HEK293T (cell line): ENCODE results near the gene LCNL1.

ENCODE experiments used
- CTCF ChIA-PET: fragments of 350-600 bp; formaldehyde crosslinking; extraction: SDS; loops from one replicate; lab custom pipeline; 2021; ENCODE audit warnings: antibody characterized with exemption, inconsistent platforms; lab: Yijun Ruan, JAX
- POLR2A ChIA-PET: fragments of 350-600 bp; formaldehyde crosslinking; extraction: SDS; loops from one replicate; lab custom pipeline; 2020; ENCODE audit warnings: antibody characterized with exemption, inconsistent platforms; lab: Yijun Ruan, JAX
- DNase-seq: peaks from one replicate; pipeline ENCODE4 v3.0.0; 2012; ENCODE audit warnings: mixed read lengths; ENCODE audit errors: extremely low spot score
- ARNT ChIP-seq: fragments of 450-650 bp; IDR thresholded peaks from 2 replicates; pipeline ENCODE4 v1.6.1; 2017; ENCODE audit warnings: mild to moderate bottlenecking
- BHLHE40 ChIP-seq: fragments of 450-650 bp; IDR thresholded peaks from 2 replicates; pipeline ENCODE4 v1.6.1; 2016; ENCODE audit warnings: mild to moderate bottlenecking, moderate library complexity, borderline replicate concordance
- CTBP1 ChIP-seq: fragments of 450-650 bp; IDR thresholded peaks from 2 replicates; pipeline ENCODE4 v1.6.1; 2016; ENCODE audit warnings: borderline replicate concordance
- ELF4 ChIP-seq: fragments of 450-650 bp; IDR thresholded peaks from 2 replicates; pipeline ENCODE4 v1.6.1; 2017; ENCODE audit warnings: antibody characterized with exemption
- FOXA1 ChIP-seq: fragments of 450-650 bp; IDR thresholded peaks from 2 replicates; pipeline ENCODE4 v1.6.1; 2016; ENCODE audit warnings: mild to moderate bottlenecking
- FOXK2 ChIP-seq: fragments of 450-650 bp; IDR thresholded peaks from 2 replicates; pipeline ENCODE4 v1.6.1; 2016; ENCODE audit warnings: mild to moderate bottlenecking
- FOXM1 ChIP-seq: fragments of 450-650 bp; IDR thresholded peaks from 2 replicates; pipeline ENCODE4 v1.6.1; 2017; ENCODE audit warnings: mild to moderate bottlenecking, borderline replicate concordance
- HDGF ChIP-seq: fragments of 450-650 bp; IDR thresholded peaks from 2 replicates; pipeline ENCODE4 v1.6.1; 2017; ENCODE audit warnings: antibody characterized with exemption, borderline replicate concordance
- L3MBTL2 ChIP-seq: fragments of 450-650 bp; conservative IDR thresholded peaks from 2 replicates; pipeline ENCODE4 v1.6.1; 2016; ENCODE audit warnings: mild to moderate bottlenecking
- LEF1 ChIP-seq: fragments of 450-650 bp; IDR thresholded peaks from 2 replicates; pipeline ENCODE4 v1.6.1; 2017; ENCODE audit warnings: mild to moderate bottlenecking, borderline replicate concordance
- NFRKB ChIP-seq: fragments of 450-650 bp; IDR thresholded peaks from 2 replicates; pipeline ENCODE4 v1.6.1; 2016; ENCODE audit warnings: mild to moderate bottlenecking, moderate library complexity
- PKNOX1 ChIP-seq: fragments of 450-650 bp; IDR thresholded peaks from 2 replicates; pipeline ENCODE4 v1.6.1; 2016
- SP1 ChIP-seq: fragments of 450-650 bp; IDR thresholded peaks from 2 replicates; pipeline ENCODE4 v1.6.1; 2017
- SUZ12 ChIP-seq: fragments of 450-650 bp; IDR thresholded peaks from 2 replicates; pipeline ENCODE4 v1.6.1; 2016; ENCODE audit warnings: mild to moderate bottlenecking
- TARDBP ChIP-seq: fragments of 450-650 bp; IDR thresholded peaks from 2 replicates; pipeline ENCODE4 v1.6.1; 2016
- ZNF384 ChIP-seq: fragments of 450-650 bp; IDR thresholded peaks from 2 replicates; pipeline ENCODE4 v1.6.1; 2016

The LCNL1 gene

GRCh38 chr9:136988872-136989271 is 6.1 kb downstream of the LCNL1 start:
- ChIA-PET CTCF (interaction anchor here (0.6 to 0.7 kb wide), 3 partner anchors 35 to 146 kb away, joined by 3 to 7 read pairs (median 4); no protein-coding TSS in a partner anchor), POLR2A (no interaction called here)
- TF ChIP-seq FOXK2 = no peak
- TF ChIP-seq L3MBTL2 = no peak
- TF ChIP-seq SP1 = no peak
- TF ChIP-seq CTBP1 = no peak
- TF ChIP-seq TARDBP = no peak
- TF ChIP-seq HDGF = no peak
- no peak for TF ChIP-seq FOXA1
- TF ChIP-seq BHLHE40 = no peak
- TF ChIP-seq PKNOX1 = no peak
- no peak for TF ChIP-seq NFRKB
- TF ChIP-seq ZNF384 = no peak
- no peak for TF ChIP-seq ELF4
- no peak for TF ChIP-seq FOXM1
- no peak for TF ChIP-seq SUZ12
- no peak for TF ChIP-seq LEF1
- TF ChIP-seq ARNT = no peak
- DNase-seq = no peak

- TF ChIP-seq PKNOX1 (no peak), ZNF384 (no peak), FOXM1 (no peak), HDGF (no peak), FOXA1 (no peak)
- no peak for DNase-seq
- CTCF ChIA-PET = no interaction called here
- POLR2A ChIA-PET = interaction anchor here (1.5 kb wide), 1 partner anchor 96 kb away, joined by 5 read pairs; the partner anchor contains the start of gene MAN1B1
Observed at GRCh38 chr9:136990242-136990911, 7.6 kb downstream of the LCNL1 start.

GRCh38 chr9:136991993-136992818 is 9.4 kb downstream of the LCNL1 start, which contains the start of gene PAXX:
PAXX (plus strand) TSS chr9:136992422; CDS start chr9:136992444, 22 bp downstream.
- POLR2A ChIA-PET = interaction anchor here (0.6 to 2.0 kb wide), 24 partner anchors 9 to 95 kb away, joined by 3 to 23 read pairs (median 4); partner anchors contain the start of genes FBXW5, LCNL1, MAN1B1 and PTGDS

GRCh38 chr9:136992819-136993369 is 10.1 kb downstream of the LCNL1 start:
- POLR2A ChIA-PET = interaction anchor here (0.6 to 2.0 kb wide), 16 partner anchors 9 to 94 kb away, joined by 3 to 23 read pairs (median 4); partner anchors contain the start of genes LCNL1, MAN1B1 and PTGDS
- TF ChIP-seq LEF1 (no peak), L3MBTL2 (no peak; the same call in 1 of the 2 replicates), NFRKB (no peak), ARNT (no peak), FOXA1 (no peak)
- DNase-seq = no peak
- CTCF ChIA-PET = interaction anchor here (2.8 kb wide), 1 partner anchor 36 kb away, joined by 14 read pairs; the partner anchor contains the start of gene ABCA2

More at GRCh38 chr9:136991993-136992818, 9.4 kb downstream of the LCNL1 start, which contains the start of gene PAXX:
- CTCF ChIA-PET = interaction anchor here (2.8 kb wide), 1 partner anchor 37 kb away, joined by 14 read pairs; the partner anchor contains the start of gene ABCA2
- TF ChIP-seq LEF1 (peak; percentile 48; the same call in 1 of the 2 replicates), TARDBP (no peak), ZNF384 (no peak), SUZ12 (no peak), FOXA1 (no peak), L3MBTL2 (peak; percentile 92)
- peak; percentile 100 for DNase-seq

GRCh38 chr9:136994180-136994887 is 11.5 kb downstream of the LCNL1 start:
- CTCF ChIA-PET = interaction anchor here (1.0 to 2.8 kb wide), 2 partner anchors 35 to 46 kb away, joined by 4 to 14 read pairs; partner anchors contain the start of gene ABCA2
- no peak for TF ChIP-seq SP1
- TF ChIP-seq LEF1 = no peak
- TF ChIP-seq BHLHE40 = no peak
- no peak for TF ChIP-seq TARDBP
- TF ChIP-seq CTBP1 = no peak
- no peak for TF ChIP-seq FOXM1
- TF ChIP-seq SUZ12 = no peak
- no peak for TF ChIP-seq ARNT
- no peak for TF ChIP-seq ZNF384
- TF ChIP-seq FOXA1 = no peak
- no peak for TF ChIP-seq NFRKB
- TF ChIP-seq HDGF = no peak
- TF ChIP-seq ELF4 = no peak
- no peak for TF ChIP-seq FOXK2
- TF ChIP-seq L3MBTL2 = no peak
- no peak for TF ChIP-seq PKNOX1
- no peak for DNase-seq
- POLR2A ChIA-PET = interaction anchor here (1.4 kb wide), 1 partner anchor 17 kb away, joined by 6 read pairs; no protein-coding TSS in a partner anchor
